HG03025 (cell line): ENCODE measurements around the gene GPX4.
"Not testable (repeated sequence)": the region's sequence is repeated elsewhere in the genome, so short reads cannot be mapped to it uniquely, and the experiment has no call there.

Experiments
- ATAC-seq: cut with Tn5 transposase; IDR thresholded peaks from one replicate; pipeline ENCODE4 v1.9.1; 2021; ENCODE audit warnings: mild to moderate bottlenecking, moderate library complexity; ENCODE audit not compliant: unreplicated experiment, low FRiP score

GPX4 gene

DNA sequence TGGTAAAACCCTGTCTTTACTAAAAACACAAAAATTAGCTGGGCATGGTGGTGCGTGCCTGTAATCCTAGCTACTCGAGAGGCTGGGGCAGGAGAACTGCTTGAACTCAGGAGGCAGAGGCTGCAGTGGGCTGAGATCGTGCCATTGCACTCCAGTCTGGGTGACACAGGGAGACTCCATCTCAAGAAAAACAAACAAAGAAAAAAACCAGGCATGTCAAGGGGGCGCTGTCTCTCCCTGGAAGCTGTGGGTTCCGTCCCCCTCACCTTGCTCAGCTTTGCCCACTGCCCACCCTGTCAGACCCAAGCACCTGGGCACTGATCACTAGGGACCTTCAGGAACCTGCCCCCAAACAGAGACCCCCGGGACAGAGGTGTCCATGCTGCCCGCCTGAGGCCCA, 25.3 kb downstream of the GPX4 start:
- ATAC-seq = not testable (repeated sequence)

DNA sequence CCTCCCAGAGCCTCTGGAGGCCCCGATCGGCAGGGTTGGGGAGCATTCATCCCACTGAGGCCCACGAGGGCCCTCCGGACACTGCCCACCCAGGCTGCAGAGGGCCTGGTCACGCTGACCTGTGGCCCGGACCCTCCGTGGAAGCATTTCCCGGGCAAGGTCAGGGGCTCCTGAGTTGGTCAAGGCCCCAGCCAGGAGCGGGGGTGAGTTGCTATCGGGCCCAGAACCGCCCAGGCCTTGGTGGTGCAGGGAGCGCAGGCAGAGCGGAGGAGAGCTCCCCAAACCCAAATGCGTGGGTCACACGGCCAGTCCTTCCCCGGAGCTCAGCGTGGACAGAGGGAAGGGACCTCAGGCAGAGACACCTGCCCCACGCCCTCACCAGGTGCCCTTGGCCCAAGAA, 25.7 kb downstream of the GPX4 start:
- ATAC-seq = no peak

DNA sequence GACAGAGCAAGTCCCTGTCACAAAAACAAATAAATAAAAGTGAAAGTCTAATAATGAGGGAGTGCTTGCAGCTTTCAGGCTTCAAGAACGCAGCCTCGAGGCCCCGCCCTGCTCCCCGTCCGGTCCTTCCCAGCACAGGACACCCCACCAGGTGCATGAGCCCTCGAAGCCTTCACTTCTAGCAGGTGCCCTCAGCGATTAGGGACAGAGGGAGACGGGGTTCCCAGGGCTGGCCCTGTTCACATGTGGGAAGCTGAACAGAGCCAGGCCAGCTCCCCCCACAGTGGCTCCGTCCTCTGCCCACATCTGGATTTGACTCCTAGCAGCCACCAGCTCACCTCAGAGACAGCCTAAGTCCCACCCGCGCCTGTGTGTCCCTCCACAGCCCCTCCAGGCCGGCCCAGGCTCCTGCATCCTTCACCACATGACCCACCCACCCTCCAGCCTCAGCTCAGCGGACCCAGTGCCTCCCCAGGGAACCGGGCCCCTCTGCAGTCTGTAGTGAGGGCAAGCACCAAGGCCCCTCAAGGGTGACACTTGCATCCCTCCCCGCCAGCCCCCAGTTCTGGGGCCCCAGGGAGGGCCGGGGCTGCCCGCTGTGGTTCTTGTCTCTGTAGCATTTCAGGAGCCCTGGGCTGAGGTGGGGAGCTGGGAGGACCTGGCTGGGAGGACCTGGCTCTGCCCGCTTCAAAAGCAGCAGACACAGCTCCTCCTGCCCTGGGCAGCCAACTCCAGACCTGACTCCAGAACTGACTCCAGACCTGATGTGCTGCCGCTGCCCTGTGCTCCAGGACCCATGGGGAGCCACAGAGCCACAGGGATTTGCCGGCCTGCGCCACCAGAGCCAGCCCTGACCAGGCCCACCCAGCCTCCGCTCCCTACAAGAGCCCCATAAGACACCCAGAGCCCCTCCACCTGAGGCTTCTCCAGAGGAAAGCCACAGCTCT, 27.2 kb downstream of the GPX4 start:
- ATAC-seq = no peak

DNA sequence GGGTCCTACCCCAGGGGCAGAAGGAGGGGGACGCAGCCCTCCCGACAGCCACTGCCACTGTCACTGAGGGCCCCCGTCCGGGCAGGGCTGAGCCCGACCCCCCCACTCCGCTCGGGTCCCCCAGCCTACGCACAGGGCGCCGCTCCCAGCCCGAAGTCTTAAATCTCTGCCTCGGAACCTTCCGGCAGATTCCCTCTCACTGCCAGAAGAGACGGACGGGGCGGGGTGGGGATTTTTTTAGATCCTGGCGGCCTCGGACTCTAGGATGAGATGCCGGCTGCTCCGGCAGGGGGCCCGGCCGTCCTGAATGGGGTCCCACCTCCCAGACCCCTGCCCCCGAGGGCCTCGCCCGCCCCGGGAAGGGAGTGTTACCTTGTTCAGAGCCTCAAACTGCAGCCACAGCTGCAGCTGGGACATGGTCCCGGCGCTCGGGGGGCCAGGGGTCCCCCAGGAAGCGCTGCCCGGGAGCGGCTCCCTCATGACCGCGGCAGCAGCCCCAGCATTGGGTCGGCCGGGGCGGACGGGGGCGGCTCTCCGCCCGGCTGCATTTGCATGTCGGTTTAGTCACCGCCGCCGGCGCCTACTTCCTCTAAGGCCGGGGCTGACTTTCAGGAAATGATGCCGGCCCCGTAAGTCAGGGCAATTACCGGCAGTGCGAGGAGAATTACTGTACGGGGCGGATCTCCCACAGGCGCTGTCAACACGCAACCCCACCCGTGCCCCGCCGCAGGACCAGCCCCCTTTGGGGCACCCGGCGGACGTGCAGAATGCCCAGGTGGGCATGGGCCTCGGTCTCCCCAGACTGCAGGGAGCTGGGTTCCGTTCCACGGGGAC, 28.1 kb downstream of the GPX4 start:
- no peak for ATAC-seq

DNA sequence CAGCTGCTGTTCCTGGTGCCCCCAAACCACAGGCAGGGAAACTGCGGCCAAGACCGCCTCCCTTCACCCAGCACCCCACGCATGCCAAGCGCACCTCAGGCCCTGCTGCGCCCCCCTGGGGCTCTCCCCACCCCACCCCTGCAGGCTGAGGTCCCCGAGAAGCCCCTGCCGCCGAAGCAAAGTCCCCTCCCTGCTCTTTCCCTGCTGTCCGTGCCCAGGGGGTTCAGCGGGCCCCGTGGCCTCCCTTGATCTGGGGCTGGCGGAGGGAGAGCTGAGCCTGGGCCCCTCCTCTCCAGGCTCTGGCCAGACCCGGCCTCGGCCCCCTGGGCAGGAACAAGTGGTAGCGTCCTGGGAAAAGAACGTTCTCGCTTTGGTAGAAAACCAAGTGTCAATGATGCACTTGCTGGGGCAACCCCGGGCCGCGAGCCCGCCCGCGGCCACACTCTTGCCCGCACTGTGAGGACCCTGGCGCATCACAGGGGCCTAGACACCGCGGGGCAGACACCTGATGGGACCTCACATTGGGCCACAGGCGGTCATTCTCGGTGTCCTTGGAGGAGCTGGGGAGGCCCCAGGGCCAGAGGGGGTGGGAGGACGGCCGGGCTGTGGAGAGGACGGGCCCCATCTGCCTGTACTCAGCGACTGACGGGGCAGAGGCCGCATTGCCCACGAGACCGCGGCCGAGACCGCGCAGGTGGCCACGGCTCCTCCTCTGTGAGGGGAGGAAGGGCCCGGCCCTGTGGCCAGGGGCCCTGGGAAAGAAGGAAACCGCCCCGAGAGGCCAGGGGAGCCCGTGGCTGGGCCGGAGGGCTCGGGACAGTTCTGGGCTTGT, 29.0 kb downstream of the GPX4 start:
- peak; percentile 1 for ATAC-seq

DNA sequence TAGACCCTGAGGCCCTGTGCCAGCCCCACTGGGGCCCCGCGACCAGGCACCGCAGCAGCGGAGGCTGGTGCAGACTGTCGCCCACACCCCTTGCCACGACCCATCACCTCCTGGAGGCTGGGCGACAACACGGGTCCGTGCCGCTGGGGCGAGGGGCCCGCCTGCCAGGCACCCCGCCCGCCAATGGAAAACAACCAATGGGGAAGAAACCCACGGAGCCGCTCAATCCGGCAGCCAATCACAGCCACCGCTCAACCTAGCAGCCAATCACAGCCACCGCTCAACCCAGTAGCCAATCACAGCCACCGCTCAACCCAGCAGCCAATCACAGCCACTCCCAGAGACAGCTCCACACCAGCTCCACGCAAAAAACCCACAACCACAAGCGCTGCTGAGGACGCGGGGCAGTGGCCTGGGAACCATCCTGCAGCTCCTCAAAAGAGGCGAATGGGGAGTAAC, 29.7 kb downstream of the GPX4 start:
- ATAC-seq = peak; percentile 66

- ATAC-seq = no peak
Measured at GRCh38 chr19:1134431-1134830, 30.6 kb downstream of the GPX4 start.

DNA sequence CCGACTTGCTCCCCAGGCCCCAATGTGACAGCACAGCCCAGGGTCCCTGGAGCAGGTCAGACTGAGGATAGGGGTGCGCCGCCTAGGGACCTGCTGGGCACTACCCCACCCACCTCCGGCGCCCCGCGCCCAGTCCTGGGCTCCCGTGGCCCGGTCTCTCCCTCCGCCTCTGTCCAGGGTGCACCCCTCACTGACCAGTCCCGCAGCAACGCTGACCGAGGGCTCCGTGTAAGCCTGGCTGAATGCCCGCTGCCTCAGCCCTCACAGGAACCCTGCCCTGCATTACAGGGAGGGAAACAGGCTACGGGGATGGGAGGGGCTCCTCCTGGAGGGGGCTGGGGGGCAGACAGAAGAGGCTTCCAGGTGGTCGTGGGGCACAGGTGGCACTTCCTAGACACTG, 31.7 kb downstream of the GPX4 start:
- ATAC-seq = no peak

GRCh38 chr19:1136201-1136600, 32.4 kb downstream of the GPX4 start:
- no peak for ATAC-seq

DNA sequence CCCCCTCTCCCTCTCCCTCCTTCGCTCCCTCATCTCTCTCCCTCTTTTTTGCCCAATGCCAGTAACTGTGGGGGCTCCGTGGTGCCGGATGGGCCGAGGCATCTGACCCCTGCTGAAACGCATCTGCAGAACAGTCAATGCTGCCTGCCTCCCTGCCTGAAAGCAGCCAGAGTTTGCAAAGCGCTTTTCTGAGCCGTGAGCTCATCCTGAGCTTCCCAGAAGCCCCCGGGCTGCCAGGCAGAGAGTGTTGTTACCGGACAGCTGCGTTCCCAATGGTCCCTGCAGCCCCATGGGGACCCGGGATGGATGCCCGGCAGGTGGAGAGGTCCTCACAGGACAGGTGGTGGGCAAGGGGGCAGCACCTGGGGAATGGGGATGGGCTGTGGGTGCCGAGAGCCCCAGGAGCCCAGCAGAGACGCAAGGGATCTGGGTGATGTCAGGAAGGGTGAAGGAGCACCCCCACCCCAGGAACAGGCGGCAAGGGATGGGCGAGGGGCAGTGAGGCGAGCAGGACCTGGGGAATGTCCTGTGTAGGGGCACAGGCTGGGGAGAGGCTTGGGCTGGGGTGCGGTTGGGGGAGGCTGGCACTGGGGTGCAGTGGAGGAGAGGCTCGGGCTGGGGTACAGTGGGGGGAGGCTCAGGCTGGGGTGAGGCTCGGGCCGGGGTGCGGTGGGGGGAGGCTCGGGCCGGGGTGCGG, 33.0 kb downstream of the GPX4 start:
- ATAC-seq = no peak

DNA sequence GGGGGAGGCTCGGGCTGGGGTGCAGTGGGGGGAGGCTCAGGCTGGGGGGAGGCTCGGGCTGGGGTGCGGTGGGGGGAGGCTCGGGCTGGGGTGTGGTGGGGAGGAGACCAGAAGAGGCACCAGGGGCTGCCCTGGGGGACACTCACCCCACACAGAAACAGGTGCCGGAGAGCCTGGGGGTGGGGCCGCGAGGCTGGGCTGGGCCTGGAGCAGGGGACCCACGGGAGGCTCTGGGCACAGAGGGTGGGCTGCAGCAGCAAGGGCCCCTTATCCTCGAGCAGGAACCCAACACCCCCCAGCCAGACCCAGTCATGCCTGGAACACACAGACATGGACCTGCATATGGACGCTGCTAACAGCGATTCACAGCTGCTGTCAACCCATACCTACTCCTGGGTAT, 34.3 kb downstream of the GPX4 start:
- ATAC-seq = no peak

GRCh38 chr19:1139126-1139525, 35.3 kb downstream of the GPX4 start:
- ATAC-seq = no peak

- ATAC-seq = no peak
Measured at GRCh38 chr19:1140272-1141027, 36.7 kb downstream of the GPX4 start.

- no peak for ATAC-seq
Measured at GRCh38 chr19:1141944-1142343, 38.1 kb downstream of the GPX4 start.

DNA sequence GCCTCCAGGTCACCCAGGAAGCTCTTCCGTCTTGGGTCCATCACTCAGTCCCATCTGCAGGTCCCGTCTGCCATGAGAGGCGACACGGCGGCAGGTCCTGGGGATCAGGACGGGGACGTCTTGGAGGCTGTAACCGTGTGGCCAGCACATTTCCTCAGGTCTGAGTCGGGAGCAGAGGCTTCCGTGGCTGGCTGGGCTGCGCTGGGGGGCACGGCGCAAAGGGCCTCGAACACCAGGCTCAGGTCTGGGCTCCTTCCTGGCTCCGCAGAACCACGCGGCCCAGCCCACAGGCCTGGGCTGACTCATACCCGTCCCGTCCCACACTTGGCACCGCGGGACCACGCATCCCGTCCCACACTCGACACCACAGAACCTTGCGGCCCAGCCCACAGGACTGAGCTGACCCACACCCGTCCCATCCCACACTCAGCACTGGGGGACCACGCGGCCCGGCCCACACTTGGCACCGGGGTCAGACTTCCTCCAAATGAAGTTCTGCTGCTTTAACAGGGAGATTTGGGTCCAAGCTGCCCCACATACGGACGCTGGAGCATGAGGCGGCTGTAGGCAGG, 40.1 kb downstream of the GPX4 start:
- ATAC-seq = no peak

GRCh38 chr19:1144741-1145140, 40.9 kb downstream of the GPX4 start:
- ATAC-seq = no peak

DNA sequence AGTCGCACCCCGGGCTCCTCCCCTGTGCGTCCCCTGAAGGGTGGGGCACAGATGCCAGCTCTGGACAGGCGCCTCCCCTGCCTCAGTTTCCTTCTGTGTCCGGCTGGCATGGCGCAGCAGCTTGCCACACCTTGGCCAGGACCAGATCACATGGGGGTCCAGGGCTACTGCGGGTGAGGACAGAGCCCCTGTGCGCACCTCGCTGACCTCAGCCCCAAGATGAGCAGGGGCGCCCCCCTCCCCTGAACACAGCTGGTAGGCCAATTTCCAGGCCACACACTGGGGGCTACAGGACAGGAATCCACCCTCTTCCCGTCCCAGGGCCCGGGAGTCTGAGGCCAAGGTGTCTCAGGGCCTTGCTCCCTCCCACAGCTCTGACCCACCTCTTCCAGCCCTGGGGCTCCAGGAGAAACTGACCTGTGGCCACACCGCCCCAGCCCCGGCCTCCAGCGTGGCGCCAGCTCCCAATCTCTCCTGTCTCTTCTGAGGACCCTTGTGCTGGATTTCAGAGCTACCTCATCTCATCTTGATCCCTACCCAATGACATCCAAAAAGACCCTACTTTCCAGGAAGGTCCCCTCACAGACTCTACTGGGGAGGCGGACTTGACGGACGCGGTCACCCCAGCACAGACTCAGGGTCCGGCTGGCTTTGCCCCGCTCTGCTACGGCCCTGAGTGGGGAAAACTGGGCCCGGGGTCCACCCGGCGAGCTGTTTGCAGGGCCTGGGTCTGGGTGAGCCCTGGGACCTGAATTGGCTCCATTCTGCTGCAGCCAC, 42.0 kb downstream of the GPX4 start:
- no peak for ATAC-seq

DNA sequence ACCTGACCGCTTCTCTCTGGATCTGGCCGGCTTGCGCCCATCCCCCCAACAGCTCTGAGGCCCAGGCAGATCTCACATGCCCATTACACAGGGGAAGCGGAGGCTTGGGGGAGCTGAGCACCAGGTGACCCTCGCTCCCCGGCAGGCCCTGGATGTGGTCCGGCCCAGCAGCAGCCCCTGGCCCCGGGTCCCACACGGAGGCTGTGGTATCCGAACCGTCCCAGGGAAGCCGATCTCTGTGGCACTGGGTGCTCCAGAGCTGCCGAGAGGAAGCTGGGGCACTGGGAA, 42.6 kb downstream of the GPX4 start:
- no peak for ATAC-seq
